Measurements from ENCODE around the gene ARHGAP21.

ARHGAP21 gene

DNA sequence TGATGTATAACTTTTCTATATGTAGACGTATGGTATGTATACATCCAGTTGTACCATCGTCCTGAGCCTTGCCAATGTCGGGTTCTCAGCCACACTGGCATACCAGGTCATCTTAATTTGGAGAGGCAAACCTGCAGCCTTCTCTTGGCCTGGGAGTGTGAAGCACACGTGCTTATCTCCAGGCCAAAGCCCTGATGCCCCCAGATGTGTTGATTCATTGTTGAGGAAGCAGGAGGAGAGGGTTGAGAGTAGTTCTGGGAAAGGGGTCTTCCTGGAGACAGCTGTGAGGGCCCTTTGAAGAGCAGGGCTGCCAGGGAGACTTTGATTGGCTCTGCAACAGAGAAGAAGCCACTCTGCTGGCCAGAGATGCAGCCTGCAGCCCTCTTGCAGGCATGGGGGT is 155.6 kb downstream of the ARHGAP21 start:
- Histone ChIP-seq H3K27ac (no peak overlapping the region), H3K4me3 (no peak overlapping the region)
- TF ChIP-seq, protein P1, sequence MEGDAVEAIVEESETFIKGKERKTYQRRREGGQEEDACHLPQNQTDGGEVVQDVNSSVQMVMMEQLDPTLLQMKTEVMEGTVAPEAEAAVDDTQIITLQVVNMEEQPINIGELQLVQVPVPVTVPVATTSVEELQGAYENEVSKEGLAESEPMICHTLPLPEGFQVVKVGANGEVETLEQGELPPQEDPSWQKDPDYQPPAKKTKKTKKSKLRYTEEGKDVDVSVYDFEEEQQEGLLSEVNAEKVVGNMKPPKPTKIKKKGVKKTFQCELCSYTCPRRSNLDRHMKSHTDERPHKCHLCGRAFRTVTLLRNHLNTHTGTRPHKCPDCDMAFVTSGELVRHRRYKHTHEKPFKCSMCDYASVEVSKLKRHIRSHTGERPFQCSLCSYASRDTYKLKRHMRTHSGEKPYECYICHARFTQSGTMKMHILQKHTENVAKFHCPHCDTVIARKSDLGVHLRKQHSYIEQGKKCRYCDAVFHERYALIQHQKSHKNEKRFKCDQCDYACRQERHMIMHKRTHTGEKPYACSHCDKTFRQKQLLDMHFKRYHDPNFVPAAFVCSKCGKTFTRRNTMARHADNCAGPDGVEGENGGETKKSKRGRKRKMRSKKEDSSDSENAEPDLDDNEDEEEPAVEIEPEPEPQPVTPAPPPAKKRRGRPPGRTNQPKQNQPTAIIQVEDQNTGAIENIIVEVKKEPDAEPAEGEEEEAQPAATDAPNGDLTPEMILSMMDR (IDR thresholded peaks at IDR 0.05) = no peak
- no peak for DNase-seq (ENCODE audit: low spot score)

DNA sequence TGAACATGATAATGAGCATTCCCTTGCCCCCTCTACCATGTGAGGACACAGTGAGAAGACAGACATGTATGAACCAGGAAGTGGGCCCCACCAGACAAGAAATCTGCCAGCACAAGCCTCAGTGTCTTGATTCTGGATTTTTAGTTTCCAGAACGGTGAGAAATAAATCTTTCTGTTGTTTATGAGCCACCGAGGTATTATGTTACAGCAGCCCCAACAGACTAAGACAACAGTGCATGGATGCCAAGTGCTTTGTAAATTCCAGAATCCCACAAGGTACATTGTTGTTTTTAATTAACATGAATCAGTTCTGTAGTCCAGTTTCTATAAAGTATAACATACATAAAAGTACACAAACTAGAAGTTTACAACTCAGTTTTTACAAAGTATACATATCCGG is 162.2 kb downstream of the ARHGAP21 start:
- TF ChIP-seq, protein P1 (IDR thresholded peaks at IDR 0.05) = no peak
- Histone ChIP-seq H3K27ac (no peak overlapping the region), H3K4me3 (no peak overlapping the region)
- DNase-seq (ENCODE audit: low spot score) = no peak

DNA sequence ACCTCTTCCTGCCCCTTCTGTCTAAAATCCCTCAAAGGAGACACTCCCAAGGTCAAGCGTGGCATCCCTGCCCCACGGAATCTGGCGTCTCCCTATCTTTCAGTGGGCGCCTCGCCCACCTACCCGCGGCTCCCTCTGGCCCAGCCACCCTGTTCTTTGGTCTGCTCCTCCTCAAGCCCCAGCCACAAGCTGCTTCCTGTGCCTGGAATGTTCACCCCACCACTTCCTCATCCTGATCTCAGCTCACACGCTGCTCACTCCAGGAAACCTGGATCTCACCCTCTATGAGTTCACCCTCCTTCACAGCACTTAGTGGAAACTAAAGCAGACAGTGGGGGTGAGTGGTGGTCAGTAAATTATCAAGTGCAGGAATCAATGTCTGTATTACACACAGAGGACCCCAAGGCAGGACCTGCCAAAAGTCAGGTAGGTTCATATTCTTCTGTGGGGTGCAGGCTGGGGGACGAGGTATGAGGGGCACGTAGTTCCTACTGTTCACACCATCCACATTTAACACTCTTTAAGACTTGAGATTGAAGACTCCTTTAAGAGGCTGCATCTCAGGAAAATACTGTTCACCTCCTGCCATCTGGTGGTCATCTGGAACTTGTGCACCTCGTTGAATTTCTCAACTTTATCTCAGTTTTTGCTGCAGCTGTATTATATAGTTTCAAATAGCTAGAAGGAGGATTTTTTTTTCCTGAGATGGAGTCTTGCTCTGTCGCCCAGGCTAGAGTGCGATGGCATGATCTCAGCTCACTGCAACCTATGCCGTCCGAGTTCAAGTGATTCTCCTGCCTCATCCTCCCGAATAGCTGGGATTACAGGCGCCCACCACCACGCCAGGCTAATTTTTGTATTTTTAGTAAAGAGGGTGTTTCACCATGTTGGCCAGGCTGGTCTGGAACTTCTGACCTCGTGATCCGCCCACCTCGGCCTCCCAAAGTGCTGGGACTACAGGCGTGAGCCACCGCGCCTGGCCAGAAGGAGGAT is 166.6 kb downstream of the ARHGAP21 start:
- Histone ChIP-seq H3K4me3 (no peak overlapping the region), H3K27ac (no peak overlapping the region)
- TF ChIP-seq, protein P1 (IDR thresholded peaks at IDR 0.05) = no peak
- DNase-seq (ENCODE audit: low spot score) = no peak

DNA sequence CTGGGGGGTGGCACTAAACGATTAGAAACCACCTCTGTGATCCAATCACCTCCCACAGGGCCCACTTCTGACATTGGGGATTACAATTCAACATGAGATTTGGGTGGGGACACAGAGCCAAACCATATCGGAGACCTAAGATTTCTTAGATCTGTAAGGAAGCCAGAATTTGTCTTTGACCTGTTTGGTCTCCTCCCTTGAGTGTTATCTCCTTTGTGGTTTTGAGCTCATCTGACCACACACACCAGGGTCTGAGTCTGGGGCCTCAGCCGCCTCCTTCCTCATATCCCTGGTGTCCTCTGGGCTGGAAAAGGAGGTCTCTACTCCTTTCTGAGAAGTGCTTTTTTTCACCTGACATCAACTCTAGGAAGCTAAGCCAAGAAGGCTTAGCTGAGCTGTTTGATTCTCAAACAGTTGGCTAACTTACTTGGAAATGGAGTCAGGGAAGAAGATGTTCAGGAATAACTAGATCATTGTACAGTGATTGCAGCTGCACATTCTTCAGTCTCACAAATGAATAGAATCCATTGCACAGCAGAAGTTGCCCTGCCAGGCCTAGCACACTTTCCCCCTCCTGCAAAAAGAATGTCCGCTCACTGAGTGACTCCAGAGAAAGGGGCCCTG is 167.4 kb downstream of the ARHGAP21 start:
- no peak for DNase-seq (ENCODE audit: low spot score)
- H3K27ac ChIP-seq = no peak overlapping the region
- TF ChIP-seq, protein P1 (IDR thresholded peaks at IDR 0.05) = no peak

DNA sequence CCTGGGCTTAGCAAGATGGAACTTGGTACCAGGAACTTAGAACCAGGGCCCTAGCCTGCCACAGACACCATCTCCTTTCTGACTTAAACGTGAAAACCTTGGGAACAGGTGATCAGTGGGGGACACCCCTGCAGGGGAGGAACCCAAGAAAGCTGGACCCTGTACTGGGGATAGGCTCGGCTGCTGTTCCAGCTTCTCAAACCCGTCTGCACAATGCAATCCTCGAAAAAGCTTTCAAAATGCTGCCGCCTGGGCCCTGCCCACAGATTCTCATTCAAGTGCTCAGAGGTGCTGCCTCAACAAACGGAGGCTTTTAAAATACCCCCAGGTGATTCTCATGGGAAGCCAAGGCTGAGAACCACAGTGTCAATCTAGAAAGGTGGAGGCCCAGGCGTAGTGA is 169.7 kb downstream of the ARHGAP21 start:
- TF ChIP-seq, protein P1 (IDR thresholded peaks at IDR 0.05) = no peak
- Histone ChIP-seq H3K4me3 (no peak overlapping the region), H3K27ac (no peak overlapping the region)
- DNase-seq (ENCODE audit: low spot score) = no peak

More for the DNA sequence above, 167.4 kb downstream of the ARHGAP21 start:
- no peak overlapping the region for H3K4me3 ChIP-seq

DNA sequence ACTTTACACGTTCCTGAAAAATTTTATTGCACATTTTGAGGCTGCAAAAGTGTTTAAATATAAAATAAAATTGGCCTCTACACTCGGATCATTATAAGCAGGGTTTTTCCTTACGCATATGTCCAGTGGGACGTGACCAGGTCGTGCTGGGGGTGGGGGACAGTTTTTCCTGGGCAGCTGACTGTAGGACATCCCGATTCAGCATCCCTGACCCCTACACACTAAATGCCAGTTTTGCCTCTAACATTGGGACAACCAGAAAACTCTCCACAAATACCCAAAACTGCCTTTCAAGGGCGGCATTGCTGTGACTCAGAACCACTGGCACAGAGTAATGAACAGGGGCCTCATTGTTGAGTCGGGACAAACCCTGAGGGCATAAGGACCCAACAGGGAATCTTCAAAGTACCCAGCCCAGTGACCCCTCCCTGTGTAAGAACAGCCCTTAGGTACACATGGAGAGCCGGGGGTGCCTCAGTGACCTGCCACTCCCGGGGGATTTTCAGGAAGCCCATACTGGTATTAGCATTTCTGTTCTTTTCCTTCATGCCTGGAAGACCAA is 170.6 kb downstream of the ARHGAP21 start:
- TF ChIP-seq, protein P1 (IDR thresholded peaks at IDR 0.05) = no peak
- no peak for DNase-seq (ENCODE audit: low spot score)
- Histone ChIP-seq H3K4me3 (no peak overlapping the region), H3K27ac (no peak overlapping the region)

Data from coronary artery (tissue), 2 donors.